ENCODE data around the gene RPLP1.

GRCh38 chr15:69446953-69447352 lies 5.7 kb upstream of the RPLP1 start:
- TF ChIP-seq CTCF (IDR thresholded peaks at IDR 0.05) (no peak), POLR2A (IDR thresholded peaks at IDR 0.05) (no peak)

All from lower leg skin (tissue), 3 donors.